GM13976 (cell line): ENCODE results near the gene HECTD1.
"Not testable (repeated sequence)": the region's sequence is repeated elsewhere in the genome, so short reads cannot be mapped to it uniquely, and the experiment has no call there.

Experiments used
- DNase-seq: peaks from one replicate; pipeline ENCODE4 v3.0.0; 2012; ENCODE audit warnings: low spot score
- in situ Hi-C: fragments of 300-500 bp; cut with MboI; formaldehyde crosslinking; loops from one replicate; pipeline ENCODE4 v1.12.0; 2022; ENCODE audit warnings: low sequenced_read_pairs, mixed read lengths, inconsistent platforms; ENCODE audit not compliant: unreplicated experiment
- TF ChIP-seq, protein P1 (sequence below): IDR thresholded peaks from 2 replicates; pipeline ENCODE4 v1.5.1; 2012; ENCODE audit warnings: borderline replicate concordance, mild to moderate bottlenecking; ENCODE audit not compliant: insufficient read depth; ENCODE audit errors: extremely low read depth, missing control alignments, control extremely low read depth

Gene HECTD1

GRCh38 chr14:31232081-31232480 lies 24.5 kb upstream of the HECTD1 start:
- in situ Hi-C loops = no loop called here
- TF ChIP-seq, protein P1, sequence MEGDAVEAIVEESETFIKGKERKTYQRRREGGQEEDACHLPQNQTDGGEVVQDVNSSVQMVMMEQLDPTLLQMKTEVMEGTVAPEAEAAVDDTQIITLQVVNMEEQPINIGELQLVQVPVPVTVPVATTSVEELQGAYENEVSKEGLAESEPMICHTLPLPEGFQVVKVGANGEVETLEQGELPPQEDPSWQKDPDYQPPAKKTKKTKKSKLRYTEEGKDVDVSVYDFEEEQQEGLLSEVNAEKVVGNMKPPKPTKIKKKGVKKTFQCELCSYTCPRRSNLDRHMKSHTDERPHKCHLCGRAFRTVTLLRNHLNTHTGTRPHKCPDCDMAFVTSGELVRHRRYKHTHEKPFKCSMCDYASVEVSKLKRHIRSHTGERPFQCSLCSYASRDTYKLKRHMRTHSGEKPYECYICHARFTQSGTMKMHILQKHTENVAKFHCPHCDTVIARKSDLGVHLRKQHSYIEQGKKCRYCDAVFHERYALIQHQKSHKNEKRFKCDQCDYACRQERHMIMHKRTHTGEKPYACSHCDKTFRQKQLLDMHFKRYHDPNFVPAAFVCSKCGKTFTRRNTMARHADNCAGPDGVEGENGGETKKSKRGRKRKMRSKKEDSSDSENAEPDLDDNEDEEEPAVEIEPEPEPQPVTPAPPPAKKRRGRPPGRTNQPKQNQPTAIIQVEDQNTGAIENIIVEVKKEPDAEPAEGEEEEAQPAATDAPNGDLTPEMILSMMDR = no peak
- DNase-seq = no peak

DNA sequence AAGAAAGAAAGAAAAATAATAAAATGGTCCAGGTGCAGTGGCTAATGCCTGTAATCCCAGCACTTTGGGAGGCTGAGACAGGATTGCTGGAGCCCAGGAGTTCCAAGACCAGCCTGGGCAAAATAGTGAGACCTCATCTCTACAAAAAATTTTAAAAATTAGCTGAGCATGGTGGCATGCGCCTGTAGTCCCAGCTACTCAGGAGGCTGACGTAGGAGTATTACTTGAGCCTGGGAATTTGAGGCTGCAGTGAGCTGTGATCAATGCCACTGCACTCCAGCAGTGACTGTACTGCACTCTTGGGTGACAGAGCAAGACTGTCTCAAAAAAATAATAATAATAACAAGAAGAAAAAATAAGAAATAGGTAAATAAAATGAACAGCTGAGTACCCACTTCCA lies 23.7 kb upstream of the HECTD1 start:
- in situ Hi-C loops = not testable (repeated sequence)

GRCh38 chr14:31230573-31230958 lies 23.0 kb upstream of the HECTD1 start:
- TF ChIP-seq, protein P1 = no peak
- in situ Hi-C loops = no loop called here
- no peak for DNase-seq

More for the DNA sequence above, 23.7 kb upstream of the HECTD1 start:
- DNase-seq = not testable (repeated sequence)

DNA sequence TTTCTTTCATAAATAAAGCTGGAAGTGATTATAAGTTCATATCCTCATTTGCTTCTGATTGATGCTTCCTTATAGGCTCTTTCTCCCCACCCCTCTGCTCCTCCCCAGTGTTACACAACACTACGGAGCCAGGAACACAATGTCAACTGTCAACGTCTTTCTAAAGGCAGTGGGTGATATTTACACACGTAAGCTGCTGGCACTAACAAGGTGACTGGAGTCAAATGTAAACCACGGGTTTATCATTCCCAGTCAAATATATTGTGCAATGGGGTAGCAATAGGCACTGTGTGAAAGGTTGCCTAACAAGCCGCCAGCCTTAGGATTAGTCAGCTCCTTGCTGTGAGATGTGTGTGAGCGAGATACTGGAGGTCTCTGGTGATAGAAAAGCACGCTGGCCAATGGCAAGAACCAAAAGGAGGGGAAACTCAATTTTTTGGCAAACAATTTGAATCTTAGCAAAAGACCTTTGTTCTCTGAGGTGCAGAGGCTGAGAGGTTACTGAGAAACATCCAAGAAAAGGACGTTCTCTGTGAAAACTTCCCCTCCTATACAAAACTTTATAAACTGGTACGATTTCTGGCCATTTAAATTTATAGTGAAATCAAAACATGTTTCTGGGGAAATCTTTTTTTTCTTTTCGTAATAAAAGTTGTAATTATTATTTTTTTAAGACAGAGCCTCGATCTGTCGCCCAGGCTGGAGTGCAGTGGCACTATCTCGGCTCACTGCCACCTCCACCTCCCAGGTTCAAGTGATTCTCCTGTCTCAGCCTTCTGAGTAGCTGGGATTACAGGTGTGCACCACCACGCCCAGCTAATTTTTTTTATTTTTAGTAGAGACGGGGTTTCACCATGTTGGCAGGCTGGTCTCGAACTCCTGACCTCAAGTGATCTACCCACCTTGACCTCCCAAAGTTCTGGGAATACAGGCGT lies 22.3 kb upstream of the HECTD1 start:
- no peak for DNase-seq
- in situ Hi-C loops = no loop called here
- TF ChIP-seq, protein P1 = no peak

DNA sequence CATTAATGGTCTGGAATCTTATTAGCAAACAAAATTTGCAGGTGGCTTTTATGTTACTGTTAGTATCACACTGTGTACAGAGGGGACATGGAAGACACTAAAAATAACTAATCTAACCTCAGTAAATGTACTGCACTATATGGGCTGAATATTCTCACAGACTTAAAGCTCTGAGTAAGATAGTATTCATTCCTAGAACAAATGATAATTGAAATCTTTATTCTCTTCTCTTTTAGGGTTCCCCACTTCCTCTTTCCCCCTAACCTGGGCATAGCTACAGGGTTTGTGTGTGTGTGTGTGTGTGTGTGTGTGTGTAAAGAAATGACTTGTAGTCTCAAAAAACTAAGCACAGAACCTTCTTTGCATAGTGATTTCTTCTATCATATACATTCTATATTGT lies 21.4 kb upstream of the HECTD1 start:
- TF ChIP-seq, protein P1 = no peak
- DNase-seq = peak; percentile 68
- in situ Hi-C loops = no loop called here

DNA sequence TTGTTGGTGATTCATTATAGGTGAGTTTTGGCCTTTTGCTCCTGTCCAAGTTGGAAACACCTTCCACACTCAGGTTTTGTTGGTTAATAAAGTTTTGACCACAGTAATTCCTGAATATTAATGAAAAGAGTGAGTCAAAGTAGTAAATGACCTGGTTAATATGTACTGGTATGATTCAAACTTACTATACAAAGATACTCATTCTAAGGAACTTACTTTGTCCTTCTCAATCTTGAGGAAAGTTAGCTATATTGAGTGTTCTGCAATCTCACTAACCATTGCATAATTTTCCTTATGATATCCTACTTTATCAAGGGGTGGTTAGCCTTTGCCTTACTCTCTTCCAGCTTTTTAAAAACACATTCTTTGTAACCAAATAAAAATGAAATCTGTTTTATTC lies 20.9 kb upstream of the HECTD1 start:
- TF ChIP-seq, protein P1 = no peak
- DNase-seq = no peak
- in situ Hi-C loops = no loop called here

GRCh38 chr14:31224808-31225207 lies 17.2 kb upstream of the HECTD1 start:
- in situ Hi-C loops = no loop called here
- TF ChIP-seq, protein P1 = no peak
- no peak for DNase-seq
